Activated T-helper 2 cell treated with anti-CD3 and anti-CD28 coated beads, Interferon-gamma antibody, Interleukin-2, Interleukin-4, amounts not matched to agents 10 μg/mL and 5 μg/mL and 100 μg/mL, durations not matched to agents 14 hours and 24 hours and 36 hours (primary cell): ENCODE measurements around the gene CLMP. TPM values are rescaled to one million over a fixed set of nuclear protein-coding genes. Genes with fewer than 3 reads are reported as not detected.

ENCODE experiments used
- DNase-seq: peaks from one replicate; pipeline ENCODE4 v3.0.0; 2021; ENCODE audit warnings: low spot score
- H3K27ac Mint-ChIP-seq: one replicate; pipeline ENCODE4 v1.8.0; 2021; ENCODE audit warnings: mixed read lengths
- H3K27me3 Mint-ChIP-seq: one replicate; pipeline ENCODE4 v1.8.0; 2021; ENCODE audit warnings: low read depth, mixed read lengths
- H3K36me3 Mint-ChIP-seq: one replicate; pipeline ENCODE4 v1.8.0; 2021; ENCODE audit warnings: low read depth, mixed read lengths
- H3K4me1 Mint-ChIP-seq: one replicate; pipeline ENCODE4 v1.8.0; 2021; ENCODE audit warnings: low read depth, mixed read lengths
- H3K4me3 Mint-ChIP-seq: one replicate; pipeline ENCODE4 v1.8.0; 2021; ENCODE audit warnings: low read depth, mild to moderate bottlenecking, moderate library complexity, mixed read lengths
- H3K9me3 Mint-ChIP-seq: one replicate; pipeline ENCODE4 v1.8.0; 2021; ENCODE audit warnings: mixed read lengths
- intact Hi-C: fragments of 100-400 bp; cut with micrococcal nuclease; formaldehyde crosslinking; loops from one replicate; pipeline ENCODE4 v1.15.1; 2023
- total RNA-seq: library from RNA; stranded (reverse); gene quantifications from 2 replicates; pipeline ENCODE4 v1.2.3, GENCODE V29; 2022

The CLMP gene
- total RNA-seq, 1 donor from 2014 or later = 0.11 TPM

DNA sequence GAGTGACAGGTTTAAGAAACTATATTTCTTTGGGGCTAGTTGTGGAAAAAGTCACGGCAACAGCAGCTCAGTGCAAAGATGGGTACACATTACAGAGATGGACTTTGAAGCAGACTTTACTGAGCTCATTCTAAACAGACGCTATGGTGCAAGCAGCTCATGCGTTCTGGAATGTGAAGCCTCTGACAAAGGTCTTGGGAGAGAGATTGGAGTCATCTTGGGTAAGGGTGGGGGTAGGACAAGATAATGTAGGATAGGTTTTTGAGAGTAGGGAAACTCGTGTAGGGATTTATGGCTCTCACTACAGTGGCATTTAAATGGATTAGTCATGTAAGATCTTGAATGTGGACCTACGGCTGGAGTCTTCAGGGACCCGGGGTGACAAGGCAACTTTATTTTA lies 36.2 kb upstream of the CLMP start:
- Mint-ChIP-seq H3K36me3 (peaks cover 4% of the 10 kb centered on the region), H3K4me1 (peaks cover 27% of the 10 kb centered on the region), H3K27ac (no peak overlapping the region), H3K9me3 (no peaks in the 10 kb centered on the region), H3K27me3 (peaks cover 22% of the 10 kb centered on the region), H3K4me3 (no peak overlapping the region)
- intact Hi-C loops = no loop called here
- no peak for DNase-seq

DNA sequence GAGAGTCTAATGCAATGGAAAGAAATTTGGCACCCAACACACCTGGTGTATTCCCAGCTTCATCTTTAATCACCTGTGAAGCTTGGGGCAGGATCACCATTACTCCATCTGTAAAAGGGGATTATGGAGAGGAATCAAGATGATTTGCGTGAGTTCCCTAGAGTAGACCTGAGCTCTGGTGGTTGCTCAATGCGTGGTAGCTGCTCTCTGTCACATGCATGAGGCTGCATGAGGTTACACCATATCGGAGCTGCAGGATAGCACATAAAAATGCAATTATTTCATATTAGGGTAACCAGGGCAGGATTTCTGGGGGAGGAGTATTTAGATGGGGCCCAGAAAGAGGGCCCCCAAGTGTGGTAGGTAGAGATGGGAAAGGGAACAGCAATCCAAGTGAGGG lies 35.3 kb upstream of the CLMP start:
- no peaks in the 10 kb centered on the region for H3K9me3 Mint-ChIP-seq
- intact Hi-C loops = no loop called here
- peaks cover 28% of the 10 kb centered on the region for H3K27me3 Mint-ChIP-seq
- H3K4me3 Mint-ChIP-seq = no peak overlapping the region
- DNase-seq = no peak
- peaks cover 21% of the 10 kb centered on the region for H3K4me1 Mint-ChIP-seq
- H3K36me3 Mint-ChIP-seq = peaks cover 4% of the 10 kb centered on the region
- no peak overlapping the region for H3K27ac Mint-ChIP-seq

DNA sequence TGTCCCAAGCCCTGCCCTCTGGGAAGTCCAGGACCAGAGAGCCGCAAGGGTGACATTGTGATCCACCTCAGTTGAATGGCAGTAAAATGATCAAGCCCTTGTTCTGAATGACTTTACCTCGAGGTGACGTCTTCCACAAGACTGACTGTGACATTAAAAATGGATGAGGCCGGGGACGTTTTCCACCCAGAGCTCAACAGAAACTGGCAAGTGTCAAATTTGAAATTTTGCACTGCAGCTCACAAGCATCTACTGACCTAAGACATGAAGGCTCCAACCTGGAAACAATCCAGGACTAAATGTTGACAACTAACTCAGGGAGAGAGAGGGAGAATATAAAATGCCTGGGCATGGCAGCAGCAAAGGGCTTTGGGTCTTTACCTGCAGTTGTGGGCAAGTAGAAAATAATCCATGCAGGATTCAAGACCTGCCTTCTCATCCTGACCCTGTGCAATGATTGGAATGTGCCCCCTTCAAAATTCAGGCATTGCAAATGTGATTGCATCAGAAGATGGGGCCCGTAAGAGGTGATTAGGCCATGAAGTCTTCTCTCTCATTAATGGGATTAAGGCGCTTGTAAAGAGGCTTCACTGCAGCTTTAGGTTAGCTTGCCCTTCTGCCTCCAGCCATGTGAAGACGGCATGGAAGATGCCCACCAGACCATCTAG lies 33.6 kb upstream of the CLMP start:
- Mint-ChIP-seq H3K9me3 (no peaks in the 10 kb centered on the region), H3K27ac (no peak overlapping the region), H3K4me1 (peaks cover 12% of the 10 kb centered on the region), H3K4me3 (no peak overlapping the region), H3K27me3 (peaks cover 37% of the 10 kb centered on the region), H3K36me3 (peaks cover 4% of the 10 kb centered on the region)
- intact Hi-C loops = no loop called here
- no peak for DNase-seq

DNA sequence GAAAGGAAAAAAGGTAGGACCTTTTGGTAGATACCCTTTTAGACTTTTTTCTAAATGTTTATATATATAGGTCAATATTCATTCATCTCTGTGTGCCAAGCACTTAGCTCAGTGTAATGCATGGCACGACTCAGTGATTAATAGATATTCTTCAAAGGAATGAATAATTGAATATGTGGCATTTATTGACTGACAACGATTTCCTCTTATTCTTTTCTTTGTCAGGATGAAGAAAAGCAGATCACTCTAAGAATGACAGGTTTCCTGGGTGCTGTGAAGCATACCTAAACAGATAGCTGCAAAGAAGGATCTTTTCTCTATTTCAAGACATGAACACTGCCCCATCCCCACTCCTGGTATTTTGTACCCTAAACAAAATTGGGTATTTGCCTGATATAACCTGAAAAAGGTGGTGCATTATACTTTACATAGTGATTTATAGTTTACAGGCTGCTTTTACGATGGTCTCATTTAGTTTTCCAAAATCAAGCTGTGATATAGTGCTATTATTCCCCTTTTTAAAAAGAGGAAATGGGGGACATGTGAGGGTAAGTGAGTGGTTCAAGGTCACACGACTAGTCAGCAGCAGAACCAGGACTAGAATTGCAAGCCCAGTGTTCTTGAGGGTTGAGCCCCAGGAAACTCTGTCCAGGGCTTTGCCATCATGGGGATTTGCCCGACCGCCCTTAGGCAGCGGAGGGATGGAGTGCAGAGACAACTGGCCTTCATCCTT lies 32.9 kb upstream of the CLMP start:
- Mint-ChIP-seq H3K27ac (no peak overlapping the region), H3K27me3 (peaks cover 40% of the 10 kb centered on the region), H3K9me3 (no peaks in the 10 kb centered on the region), H3K36me3 (peaks cover 3% of the 10 kb centered on the region), H3K4me3 (no peak overlapping the region), H3K4me1 (peaks cover 5% of the 10 kb centered on the region)
- no peak for DNase-seq
- intact Hi-C loops = no loop called here

DNA sequence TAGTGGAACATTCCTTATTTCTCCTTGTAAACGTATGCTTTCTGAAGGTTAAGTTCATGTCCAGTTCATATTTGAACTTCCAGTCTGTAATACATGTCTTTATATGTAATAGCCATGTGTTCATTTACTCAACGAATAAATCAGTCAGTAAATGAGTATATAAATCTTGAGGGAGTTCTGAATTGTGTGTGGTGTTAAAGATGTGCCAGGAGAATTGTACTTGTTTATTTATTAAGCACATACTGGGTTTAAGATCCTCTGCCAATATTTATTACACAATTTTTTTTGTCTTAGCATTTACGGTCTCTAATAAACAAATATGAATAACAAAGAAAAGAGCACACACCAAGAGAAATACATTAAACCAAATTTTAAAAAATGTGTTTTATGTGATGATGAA lies 26.5 kb upstream of the CLMP start:
- H3K4me1 Mint-ChIP-seq = no peaks in the 10 kb centered on the region
- intact Hi-C loops = no loop called here
- peaks cover 12% of the 10 kb centered on the region for H3K9me3 Mint-ChIP-seq
- H3K36me3 Mint-ChIP-seq = no peaks in the 10 kb centered on the region
- no peak overlapping the region for H3K27ac Mint-ChIP-seq
- DNase-seq = no peak
- H3K27me3 Mint-ChIP-seq = peaks cover 35% of the 10 kb centered on the region
- H3K4me3 Mint-ChIP-seq = no peak overlapping the region

DNA sequence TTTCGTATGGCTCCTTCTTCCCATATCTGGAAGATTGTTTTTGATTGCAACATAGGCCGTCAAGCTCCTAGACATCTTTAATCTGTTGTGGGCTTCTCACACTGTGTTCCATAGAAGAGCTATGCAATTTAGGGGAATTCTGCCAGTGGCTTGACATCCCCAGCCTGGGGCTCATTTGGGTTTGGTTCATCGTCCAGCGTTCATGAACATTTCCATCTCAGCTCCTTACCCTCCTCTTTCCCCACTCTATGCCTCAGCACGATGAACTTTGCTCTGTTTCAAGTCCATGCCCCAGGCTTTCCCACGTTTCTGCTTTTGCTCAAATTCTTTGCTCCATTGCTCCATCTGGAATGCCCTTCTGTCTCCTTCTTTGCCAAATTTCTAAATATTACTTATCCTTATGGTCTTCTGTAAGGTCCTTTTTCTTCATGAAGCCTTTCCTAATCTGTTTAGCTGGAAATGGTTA lies 26.1 kb upstream of the CLMP start:
- Mint-ChIP-seq H3K9me3 (peaks cover 12% of the 10 kb centered on the region), H3K27me3 (peaks cover 35% of the 10 kb centered on the region), H3K4me3 (no peak overlapping the region)

DNA sequence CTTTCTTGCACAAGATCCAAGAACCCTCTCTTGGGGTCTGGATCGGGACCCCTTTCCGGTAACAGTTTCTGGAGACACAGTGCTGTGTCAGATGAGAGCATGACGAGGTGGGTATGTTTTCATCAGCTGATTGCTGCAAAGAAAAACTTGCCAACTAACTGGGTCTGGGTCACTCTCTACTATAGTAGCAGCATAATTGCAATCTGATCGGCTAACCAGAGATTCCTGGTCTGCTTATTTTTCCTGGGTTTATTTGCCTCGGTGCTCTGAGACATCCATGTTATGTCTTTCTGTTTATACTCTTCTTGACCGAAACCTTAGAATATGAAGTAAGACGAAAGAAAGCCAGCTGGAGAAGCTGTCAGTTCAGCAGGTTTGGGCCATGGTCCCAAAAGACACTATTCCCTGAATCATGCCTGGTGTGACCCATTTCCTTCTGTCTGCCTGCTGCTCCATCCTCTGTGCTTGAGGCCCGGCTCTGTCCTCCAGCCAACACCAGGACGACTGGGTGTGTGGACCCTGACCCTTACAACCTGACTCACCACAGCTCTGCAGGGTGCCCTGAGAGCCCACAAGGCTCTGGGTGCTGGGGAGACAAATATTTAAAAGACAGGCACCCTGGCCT lies 24.1 kb upstream of the CLMP start:
- Mint-ChIP-seq H3K4me1 (no peaks in the 10 kb centered on the region), H3K4me3 (no peak overlapping the region), H3K27ac (no peak overlapping the region), H3K36me3 (no peaks in the 10 kb centered on the region), H3K9me3 (peaks cover 12% of the 10 kb centered on the region), H3K27me3 (peaks cover 33% of the 10 kb centered on the region)
- intact Hi-C loops = no loop called here
- DNase-seq = no peak

More for the DNA sequence above, 26.1 kb upstream of the CLMP start:
- no peak overlapping the region for H3K27ac Mint-ChIP-seq
- DNase-seq = no peak
- no peaks in the 10 kb centered on the region for H3K36me3 Mint-ChIP-seq
- intact Hi-C loops = no loop called here
- H3K4me1 Mint-ChIP-seq = no peaks in the 10 kb centered on the region

DNA sequence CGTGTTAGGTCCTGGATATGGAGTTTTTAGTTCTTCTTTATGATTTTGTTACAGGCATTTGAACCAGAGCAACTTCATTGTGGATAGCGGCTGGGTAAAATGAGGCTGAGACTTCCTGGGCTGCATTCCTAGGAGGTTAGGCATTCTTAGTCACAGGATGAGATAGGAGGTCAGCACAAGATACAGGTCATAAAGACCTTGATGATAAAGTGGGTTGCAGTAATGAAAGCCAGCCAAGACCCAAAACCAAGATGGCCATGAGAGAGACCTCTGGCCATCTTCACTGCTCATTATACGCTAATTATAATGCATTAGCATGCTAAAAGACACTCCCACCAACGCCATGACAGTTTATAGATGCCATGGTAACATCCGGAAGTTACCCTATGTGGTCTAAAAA lies 23.4 kb upstream of the CLMP start:
- peaks cover 12% of the 10 kb centered on the region for H3K9me3 Mint-ChIP-seq
- peaks cover 37% of the 10 kb centered on the region for H3K27me3 Mint-ChIP-seq
- H3K4me3 Mint-ChIP-seq = no peak overlapping the region
- H3K27ac Mint-ChIP-seq = no peak overlapping the region
- DNase-seq = no peak
- no peaks in the 10 kb centered on the region for H3K4me1 Mint-ChIP-seq
- intact Hi-C loops = no loop called here
- no peaks in the 10 kb centered on the region for H3K36me3 Mint-ChIP-seq

DNA sequence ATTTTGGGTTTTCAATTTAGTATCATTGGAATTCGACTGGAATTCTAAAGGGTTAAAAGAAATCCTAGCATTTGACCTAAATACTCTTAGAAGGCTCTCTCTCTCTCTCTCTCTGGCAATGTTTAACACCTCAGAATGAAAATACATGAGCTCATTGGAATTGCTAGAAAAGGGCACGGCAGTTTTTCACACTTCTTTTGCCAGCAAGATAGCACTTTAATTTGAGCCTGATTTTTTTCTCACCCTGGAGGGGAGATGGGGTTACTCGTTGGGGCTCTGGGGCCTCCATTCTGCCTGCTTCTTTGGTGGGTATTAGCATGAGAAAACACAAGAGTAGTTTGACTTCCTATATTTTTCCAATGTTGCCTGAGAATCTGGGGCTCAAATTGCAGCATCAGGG lies 22.8 kb upstream of the CLMP start:
- DNase-seq = no peak
- H3K36me3 Mint-ChIP-seq = no peaks in the 10 kb centered on the region
- peaks cover 38% of the 10 kb centered on the region for H3K27me3 Mint-ChIP-seq
- no peak overlapping the region for H3K27ac Mint-ChIP-seq
- H3K9me3 Mint-ChIP-seq = peaks cover 12% of the 10 kb centered on the region
- no peaks in the 10 kb centered on the region for H3K4me1 Mint-ChIP-seq
- intact Hi-C loops = no loop called here
- H3K4me3 Mint-ChIP-seq = no peak overlapping the region

DNA sequence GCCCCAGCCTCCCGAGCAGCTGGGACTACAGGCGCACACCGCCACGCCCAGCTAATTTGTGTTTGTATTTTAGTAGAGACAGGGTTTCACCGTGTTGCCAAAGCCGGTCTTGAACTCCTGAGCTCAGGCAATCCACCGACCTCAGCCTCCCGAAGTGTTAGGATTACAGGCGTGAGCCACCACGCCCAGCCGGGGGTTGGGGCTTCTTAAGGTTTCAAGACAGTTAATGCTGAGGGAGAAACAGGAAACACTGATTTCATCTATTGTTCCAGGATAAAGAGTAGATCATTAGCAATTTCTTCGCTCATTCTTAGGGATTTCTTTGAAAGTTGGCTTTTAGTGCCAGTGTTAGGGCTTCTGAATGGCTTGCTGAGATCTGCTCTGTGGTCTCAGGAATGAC lies 21.2 kb upstream of the CLMP start:
- intact Hi-C loops = no loop called here
- Mint-ChIP-seq H3K4me1 (no peaks in the 10 kb centered on the region), H3K36me3 (no peaks in the 10 kb centered on the region), H3K4me3 (no peak overlapping the region), H3K27me3 (peaks cover 40% of the 10 kb centered on the region), H3K9me3 (no peaks in the 10 kb centered on the region), H3K27ac (no peak overlapping the region)
- DNase-seq = no peak

DNA sequence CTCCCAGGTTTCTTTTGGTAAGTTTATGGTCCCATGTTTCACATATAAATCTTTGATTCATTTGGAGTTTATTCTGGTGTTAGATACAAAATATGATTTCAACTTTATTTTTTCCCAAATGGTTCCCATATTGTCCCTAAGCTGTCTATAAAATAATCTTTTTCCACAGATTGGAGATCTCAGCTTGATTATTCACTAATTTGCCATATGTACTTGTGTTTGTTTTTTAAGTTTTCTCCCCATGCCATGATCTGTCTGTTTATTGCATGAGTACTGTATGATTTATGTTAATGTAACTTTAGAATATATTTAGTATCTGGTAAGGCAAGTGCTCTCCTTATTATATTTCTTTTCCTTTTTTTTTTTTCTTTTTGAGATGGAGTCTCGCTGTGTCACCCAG lies 19.9 kb upstream of the CLMP start:
- intact Hi-C loops = no loop called here
- no peaks in the 10 kb centered on the region for H3K9me3 Mint-ChIP-seq

DNA sequence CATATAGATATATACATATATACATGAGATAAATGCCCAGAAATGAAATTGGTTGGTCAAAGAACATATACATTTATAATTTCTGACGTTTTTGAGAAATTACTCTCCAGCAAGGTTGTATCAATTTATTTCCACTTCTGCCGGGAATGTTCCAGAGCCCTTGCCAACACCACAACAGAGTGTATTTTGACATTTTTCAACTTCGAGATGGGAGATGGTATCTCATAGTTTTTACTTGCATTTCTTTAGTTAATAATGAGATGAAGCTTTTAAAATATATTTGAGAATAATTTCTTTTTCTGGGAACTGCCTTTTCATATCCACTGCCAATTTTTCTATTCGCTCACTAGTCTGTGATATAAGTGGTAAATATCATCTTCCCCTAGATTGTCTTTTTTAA lies 19.3 kb upstream of the CLMP start:
- intact Hi-C loops = no loop called here
- Mint-ChIP-seq H3K9me3 (no peaks in the 10 kb centered on the region), H3K4me1 (no peaks in the 10 kb centered on the region), H3K4me3 (no peak overlapping the region), H3K27me3 (peaks cover 47% of the 10 kb centered on the region), H3K27ac (no peak overlapping the region), H3K36me3 (no peaks in the 10 kb centered on the region)
- DNase-seq = no peak

More for the DNA sequence above, 19.9 kb upstream of the CLMP start:
- no peak for DNase-seq
- Mint-ChIP-seq H3K4me3 (no peak overlapping the region), H3K36me3 (no peaks in the 10 kb centered on the region), H3K4me1 (no peaks in the 10 kb centered on the region), H3K27me3 (peaks cover 41% of the 10 kb centered on the region), H3K27ac (no peak overlapping the region)

DNA sequence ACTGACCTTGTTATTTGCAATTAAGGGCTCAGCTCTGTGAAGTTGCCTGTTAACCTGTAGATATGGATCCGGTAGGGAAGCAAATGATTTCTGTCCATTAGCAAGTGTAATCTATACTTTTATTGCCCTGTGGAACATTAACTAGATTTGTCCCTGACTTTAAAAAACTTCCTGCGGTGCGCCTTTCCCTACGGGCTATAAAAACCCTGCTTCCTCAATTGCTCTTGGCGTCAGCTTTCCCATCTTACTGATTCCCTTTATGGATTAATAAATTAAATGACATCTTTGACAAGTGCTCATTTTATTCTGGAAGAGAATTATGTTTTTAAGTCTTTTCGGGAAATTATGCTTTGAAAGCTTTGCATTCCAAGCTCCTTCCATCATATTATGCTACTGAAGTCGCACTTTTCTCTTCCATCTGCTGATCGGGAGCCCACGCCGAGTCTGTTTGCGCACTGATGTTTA lies 18.3 kb upstream of the CLMP start:
- Mint-ChIP-seq H3K4me1 (no peaks in the 10 kb centered on the region), H3K9me3 (no peaks in the 10 kb centered on the region), H3K27ac (no peak overlapping the region), H3K4me3 (no peak overlapping the region), H3K27me3 (peaks cover 50% of the 10 kb centered on the region), H3K36me3 (no peaks in the 10 kb centered on the region)
- no peak for DNase-seq
- intact Hi-C loops = no loop called here
